T-helper 9 cell (primary cell): ENCODE data around the gene DAAM1.

Experiments
- DNase-seq: peaks from one replicate; pipeline ENCODE4 v3.0.0-alpha.2; 2020

The DAAM1 gene

DNA sequence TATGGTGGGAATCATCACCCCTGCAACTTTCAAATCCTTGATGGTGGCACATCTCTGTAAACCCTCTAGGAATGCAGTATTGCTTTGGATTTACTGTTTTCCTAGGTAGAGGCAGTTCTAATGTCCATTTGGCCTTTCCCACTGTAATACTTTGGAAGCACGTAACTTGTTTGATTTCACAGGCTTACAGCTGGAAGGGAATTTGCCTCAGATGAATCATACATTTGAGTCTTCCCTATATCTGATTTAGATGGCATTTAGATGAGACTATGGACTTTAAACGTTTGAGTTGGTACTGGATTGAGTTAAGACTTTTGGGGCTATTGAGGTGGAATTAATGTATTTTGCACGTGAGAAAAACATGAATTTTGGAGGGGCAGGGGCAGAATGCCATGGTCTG, 35.9 kb downstream of the DAAM1 start:
- no peak for DNase-seq

DNA sequence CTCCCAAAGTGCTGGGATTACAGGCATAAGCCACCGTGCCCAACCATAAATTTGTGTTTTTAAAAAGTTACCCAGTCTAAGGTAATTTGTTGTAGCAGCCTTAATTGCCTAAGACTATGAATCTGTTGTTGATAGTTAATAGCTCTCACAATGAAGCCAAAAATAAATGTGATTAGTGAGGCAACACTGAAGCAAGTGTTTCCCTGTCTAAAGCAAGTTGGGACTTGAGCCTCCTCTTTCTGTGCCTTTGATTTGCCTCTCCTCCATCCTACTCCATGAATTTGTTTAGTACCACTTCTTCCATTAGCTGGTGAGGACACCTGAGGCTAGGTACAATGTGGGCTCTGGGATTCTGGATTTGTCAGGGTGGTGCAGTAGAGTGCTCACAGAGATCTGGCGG, 36.8 kb downstream of the DAAM1 start:
- DNase-seq, result no peak

DNA sequence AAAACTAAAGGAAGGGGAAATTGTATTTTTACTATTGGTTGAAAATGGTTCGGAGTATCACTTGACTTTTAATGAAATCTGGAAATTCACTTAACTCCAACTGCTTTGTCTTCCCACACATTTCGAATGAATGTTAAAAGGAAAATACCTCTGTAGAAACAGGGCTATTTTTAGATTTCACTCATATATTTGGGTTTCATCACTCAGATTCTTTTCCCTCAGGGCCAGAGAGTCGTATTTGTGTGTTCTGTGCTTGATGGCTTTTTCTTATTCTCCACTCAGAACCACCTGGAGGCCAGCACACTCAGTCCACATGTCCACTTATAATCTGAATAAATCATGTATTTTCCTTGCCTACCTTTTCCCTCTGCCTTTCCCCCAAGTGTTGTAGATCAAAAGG, 40.0 kb downstream of the DAAM1 start:
- no peak for DNase-seq

DNA sequence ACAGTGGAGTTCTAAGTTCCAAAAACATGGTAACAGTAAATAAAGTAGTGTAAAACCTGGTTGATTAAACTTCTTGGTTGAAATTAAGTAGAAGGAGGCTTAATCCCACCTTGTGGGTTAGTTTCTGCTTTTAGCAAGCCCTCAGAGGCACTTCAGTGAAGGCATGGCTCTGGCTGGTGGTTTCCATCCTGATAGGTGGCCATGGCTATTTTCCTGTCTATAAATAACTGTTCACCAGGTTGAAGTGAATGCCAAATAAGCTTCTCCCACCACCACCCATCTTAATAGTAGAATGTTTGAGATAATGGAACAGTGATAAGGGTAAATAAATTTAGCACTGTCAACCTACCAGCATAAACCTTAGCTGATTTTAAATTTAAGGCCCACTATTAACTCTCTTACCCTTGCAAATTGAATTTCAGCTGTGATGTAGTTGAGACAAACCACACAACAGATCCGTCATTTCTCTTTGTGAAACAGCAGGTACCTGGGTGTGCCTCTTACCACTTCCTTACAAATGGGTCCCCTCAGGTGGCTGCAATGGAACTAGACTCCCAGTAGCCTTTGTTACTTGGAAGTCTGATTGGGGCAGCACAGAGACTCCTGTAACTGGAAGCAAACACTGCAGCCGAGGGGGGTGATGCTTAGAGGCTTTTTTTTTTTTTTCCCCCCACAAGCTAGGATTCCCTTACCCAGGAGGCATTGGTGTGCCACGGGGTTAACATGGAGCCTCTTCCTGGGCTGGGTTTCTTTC, 41.4 kb downstream of the DAAM1 start:
- no peak for DNase-seq

DNA sequence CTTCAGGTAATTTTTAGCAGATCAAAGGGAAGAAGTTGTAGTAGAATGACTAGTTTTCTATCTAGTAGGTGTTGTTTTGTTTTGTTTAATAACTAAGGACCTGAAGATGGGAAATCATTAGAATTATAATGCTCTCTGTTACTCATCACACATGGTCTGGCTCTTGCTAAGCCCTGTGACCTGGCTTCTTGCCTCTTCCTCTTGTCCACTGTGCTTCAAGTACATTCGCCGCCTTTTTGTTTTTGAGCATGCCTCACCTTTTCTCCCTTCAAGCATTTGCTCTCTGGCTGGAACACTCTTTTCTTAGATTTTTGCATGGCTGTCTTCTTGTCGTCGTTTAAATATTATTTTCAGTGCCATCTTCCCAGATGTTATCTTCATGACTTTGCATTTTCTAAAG, 47.7 kb downstream of the DAAM1 start:
- DNase-seq, result no peak

DNA sequence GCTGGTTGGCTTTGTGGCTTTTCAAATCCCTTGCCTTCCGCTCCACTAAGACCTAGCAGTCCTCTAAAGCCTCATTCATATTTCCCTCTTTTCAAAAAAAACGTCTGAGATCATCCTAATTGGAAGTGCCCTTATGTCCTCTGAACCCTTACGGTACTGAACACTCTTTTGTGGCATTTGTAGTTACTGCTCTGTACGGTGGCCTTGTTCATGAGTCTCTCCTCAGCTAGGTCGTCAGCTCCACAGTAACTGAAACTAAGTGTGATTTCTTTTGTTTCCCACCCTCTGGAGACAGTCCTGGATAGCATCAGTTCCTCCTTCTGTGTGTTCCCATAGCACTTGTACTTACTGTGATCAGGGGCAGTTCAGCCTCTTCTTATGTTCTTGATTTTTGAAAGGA, 49.7 kb downstream of the DAAM1 start:
- no peak for DNase-seq

DNA sequence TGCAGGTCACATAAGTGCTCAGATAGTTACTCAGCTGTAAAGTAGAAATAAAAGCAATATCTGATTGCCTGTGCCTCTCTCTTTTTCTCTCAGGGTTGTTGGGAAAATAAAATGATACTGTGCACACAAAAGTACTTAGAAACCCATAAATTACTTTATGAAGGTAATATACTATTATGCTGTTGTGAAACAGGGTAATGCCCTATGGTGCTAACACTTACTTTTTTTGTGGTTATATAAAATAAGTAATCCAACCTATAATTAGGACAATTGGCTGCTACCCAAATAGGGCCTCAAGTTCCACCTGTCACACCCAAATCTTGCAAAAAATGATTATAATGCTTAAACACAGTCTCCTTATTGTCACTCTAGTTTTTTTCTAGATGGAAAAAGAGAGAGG, 50.6 kb downstream of the DAAM1 start:
- no peak for DNase-seq

DNA sequence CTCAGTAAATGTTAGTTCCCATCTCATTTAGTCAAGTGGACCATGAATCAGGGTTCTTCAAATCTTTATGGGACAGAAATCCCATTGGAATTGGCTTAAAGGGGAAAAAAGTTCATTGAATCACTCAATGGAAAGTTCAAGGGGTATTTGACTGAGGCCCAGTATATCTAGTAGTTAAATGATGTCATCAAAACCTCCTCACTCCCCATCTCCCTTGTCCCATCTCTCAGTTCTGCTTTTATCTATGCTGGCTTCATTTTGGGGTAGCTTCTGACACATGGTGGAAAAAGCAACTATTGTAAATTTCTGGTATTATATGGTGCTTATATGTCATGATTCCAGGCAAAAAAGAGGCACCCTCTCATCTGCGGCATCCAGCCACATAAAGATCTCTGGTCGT, 51.9 kb downstream of the DAAM1 start:
- DNase-seq, result no peak

DNA sequence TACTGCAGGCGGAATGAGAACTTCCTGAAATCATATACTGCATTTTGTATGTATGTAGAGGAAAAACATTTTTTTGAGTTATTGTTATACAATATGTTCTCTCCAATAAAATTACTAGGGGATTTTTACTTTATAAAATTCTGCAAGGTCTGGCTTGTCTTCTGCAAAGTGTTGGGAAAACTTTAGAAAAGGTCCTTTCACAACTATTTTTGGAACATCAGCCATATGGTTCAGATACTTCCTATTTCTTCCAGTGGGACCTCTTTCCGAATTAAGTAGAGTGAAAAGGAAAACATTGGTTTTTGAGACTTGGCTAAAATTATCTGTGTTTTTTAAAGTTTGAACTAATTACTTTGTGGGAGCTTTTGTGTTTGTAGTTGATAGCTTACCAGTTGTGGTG, 52.7 kb downstream of the DAAM1 start:
- DNase-seq, result no peak

DNA sequence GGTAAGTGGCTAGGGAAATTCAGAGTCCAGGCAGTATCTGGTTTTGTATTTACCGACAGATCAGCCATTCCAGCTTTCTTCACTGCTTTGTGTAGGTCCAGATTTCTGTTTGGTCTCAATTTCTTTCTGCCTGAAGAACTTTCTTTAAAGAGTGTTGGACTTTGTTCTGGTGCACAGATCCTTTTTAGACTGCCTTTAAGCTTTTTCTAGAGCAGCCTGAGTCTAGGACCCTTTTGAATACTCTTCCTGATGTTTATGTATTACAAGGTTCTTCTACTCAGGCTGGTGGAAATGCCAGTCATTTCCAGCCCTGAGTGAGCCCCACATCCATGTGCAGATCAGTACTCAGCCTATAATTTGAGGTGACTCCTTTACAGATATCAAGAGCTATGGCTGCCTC, 54.7 kb downstream of the DAAM1 start:
- no peak for DNase-seq

DNA sequence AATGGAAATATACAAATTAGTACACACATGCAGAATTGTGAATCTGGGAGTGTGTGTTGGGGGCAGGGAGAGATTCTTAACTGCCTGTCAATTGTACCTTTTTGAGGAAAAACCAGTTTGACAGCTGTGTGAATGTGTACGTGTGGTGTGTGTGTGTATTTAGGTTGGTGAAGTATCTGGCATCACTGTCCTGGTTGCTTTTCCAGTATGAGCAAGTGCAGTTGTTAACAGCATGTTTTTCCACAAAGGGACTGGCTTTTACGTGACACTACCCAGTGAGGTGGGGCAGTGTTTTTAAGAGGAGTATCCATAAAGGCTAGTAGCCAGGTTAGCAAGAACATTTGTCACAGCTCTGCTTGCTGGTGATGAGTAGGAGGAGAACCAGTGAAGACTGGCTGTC, 56.1 kb downstream of the DAAM1 start:
- DNase-seq, result no peak

DNA sequence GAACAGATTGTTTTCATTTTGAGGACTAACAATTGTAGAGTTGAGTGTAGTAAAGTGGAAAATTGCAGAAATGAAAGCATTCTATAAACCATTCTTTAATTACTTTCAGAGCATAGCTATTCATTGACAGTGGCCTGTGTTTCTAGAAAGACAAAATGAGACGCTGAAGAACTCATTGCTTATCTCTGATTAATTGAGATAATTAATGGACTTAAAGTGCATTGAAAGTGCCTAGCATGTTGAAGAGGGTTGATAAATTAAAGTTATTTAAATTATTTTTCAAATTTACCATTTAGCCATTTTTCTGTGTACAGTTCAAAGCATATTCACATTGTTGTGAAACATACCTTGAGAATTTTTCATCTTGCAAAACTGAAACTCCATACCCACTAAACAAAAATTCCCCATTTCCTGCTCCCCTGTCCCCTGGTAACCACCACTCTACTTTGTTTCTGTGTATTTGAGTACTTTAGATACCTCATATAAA, 57.4 kb downstream of the DAAM1 start:
- no peak for DNase-seq

DNA sequence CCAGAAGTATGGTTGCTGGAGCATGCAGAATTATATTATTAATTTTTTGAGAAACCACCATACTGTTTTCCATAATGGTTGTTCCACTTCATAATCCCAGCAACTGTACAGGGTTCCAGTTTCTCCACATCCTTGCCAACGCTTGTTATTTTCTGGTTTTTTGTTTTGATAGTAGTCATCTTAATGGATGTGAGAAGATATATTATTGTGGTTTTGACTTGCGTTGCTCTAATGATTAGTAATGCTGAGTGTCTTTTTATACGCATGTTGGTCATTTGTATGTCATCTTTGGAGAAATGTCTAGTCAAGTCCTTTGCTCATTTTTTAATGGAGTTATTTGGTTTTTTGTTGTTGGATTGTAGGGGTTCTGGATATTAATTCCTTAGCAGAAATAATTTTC, 58.1 kb downstream of the DAAM1 start:
- DNase-seq, result no peak

DNA sequence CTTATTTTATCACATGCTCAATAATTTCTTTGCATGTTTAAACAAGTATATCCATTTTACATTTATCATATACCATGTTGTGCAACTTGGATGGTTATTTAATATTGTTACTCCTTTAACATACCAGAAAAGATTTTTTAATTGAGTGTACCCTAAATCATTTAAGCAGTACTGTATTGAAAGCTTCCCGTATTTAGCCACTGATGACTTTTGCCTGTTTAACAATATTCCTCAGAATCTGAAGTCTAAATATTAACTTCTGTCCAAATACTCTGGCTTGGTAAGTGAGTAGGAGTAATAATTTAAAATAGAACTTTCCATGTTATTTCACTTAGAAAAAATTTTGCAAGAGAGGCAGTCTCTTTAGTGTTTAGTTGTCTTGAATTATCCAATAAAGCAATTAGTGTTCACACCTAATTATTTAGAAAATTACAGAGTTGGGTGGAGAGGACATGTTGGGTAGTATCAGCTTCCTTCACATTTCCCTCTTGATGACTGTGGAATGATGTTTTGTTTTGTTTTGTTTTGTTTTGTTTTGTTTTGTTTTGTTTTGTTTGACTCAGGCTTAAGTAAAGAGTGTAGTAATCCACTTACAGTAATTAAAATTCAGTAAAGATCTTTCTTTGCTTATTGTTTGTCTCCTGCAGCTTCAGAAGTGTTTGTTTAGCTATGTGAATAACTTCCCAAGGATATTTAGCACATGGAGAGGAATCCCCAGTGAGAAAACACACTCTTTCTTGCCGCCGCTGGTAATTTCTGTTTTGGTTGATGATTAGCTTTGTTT, 59.5 kb downstream of the DAAM1 start:
- DNase-seq, result no peak

DNA sequence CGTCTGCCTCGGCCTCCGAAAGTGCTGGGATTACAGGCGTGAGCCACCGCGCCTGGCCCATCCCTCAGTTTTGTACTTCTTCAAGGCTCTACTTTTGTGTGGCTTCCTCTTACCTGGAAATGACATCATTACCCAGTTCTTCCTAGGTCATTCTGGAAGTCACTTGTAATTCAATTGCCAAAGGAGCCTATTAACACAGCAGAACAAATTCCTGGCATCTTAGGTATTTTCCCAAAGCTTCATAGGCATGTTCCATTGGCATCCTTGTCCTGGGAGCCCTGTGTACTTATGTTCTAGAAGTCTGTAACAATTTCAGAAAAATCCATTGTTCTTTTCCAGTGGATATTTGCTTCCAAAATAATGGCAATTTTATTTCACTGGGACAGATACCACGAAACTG, 60.6 kb downstream of the DAAM1 start:
- no peak for DNase-seq

DNA sequence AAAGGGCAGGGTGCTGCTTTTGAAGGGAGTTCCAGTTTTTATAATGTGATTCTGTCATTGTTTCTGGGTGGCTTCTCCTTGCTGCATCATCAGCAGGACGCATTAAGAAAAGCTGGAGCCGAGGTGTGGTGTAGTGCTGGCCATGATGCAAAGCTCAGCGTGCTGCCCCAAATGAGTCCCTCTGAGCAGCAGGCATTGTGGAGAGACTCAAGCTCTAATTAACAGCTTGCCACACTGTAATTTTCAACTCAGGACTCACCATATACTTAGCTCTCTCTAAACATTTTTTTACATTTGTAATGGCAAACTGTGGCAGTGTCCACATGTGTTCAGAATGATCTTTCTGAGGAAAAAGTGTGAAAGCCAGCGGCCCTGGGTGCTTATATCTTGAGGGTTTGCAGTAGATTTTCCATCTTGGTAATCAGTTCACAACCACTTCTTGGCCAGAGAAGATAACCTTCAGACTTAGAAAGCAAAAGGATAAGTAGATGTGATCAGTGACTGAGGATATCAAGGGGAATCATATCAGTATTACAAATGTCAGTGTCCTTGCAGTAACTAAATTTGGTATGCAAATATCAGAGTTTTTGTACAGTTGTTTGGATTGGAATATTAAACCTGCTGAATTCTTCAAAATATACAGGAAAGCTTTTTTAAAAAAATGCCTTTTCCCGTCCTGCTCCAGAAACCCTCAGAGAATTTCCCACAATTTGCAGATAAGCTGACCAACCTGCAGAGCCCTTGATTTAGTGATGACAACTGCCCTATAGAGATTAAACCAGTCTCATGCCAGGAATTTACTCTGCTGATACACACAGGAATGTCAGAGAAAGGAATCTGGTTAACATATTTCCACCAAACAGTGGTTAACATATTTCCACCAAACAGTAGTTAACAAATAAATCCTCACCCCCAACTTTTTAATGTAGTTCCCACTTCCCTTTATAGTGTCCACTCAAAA, 63.6 kb downstream of the DAAM1 start:
- DNase-seq, result no peak

DNA sequence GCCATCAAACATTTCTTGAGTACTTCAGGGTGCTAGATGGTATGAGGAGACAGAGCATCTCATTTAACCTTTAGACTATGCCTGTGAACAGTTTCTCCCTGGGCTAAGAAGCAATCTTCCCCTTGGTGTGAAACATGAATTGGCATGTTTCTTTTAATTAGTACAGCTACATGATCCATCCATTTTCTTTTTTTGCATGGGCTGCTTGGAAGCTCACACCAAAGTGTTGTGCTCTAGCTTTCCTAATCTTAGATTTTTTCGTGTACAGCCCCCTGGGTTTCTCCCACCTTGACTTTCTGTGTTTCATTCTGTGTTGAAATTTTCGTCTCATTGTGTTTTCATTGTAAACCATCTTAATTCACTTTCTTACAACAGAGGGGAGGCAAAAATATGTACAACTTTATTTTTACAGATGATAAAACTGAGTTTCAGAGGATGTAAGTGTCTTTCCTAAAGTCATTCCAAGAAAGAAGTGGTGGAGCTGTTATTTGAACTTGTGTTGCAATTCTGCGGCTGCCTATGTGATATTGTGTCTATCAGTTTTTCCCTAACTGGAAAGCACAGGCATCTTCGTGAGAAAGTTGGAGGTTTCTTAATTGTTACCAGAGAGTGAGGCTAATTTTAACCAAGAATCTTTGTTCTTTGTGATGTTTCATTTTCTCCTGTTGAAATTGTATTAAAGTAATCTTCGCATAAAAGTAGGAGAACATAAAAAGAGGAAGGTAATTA, 64.5 kb downstream of the DAAM1 start:
- DNase-seq, result no peak

DNA sequence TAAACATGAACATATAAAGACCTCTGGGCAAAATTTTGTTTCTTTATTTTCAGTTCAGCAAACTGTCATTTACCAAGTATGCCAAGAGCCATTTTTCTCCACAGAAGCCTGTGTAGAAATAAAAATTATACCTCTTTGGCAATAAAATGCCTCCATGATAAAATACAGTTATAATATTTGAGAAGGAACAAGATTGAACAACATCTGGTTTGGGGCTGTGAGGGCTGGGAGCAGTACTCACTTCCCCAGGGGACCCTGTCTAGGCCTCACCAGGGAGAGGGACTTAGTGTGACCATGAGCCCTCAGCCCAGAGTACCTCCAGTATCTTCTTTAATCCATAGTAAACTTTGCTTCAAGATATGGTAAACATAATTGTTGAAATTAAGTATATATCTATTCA, 65.1 kb downstream of the DAAM1 start:
- no peak for DNase-seq

DNA sequence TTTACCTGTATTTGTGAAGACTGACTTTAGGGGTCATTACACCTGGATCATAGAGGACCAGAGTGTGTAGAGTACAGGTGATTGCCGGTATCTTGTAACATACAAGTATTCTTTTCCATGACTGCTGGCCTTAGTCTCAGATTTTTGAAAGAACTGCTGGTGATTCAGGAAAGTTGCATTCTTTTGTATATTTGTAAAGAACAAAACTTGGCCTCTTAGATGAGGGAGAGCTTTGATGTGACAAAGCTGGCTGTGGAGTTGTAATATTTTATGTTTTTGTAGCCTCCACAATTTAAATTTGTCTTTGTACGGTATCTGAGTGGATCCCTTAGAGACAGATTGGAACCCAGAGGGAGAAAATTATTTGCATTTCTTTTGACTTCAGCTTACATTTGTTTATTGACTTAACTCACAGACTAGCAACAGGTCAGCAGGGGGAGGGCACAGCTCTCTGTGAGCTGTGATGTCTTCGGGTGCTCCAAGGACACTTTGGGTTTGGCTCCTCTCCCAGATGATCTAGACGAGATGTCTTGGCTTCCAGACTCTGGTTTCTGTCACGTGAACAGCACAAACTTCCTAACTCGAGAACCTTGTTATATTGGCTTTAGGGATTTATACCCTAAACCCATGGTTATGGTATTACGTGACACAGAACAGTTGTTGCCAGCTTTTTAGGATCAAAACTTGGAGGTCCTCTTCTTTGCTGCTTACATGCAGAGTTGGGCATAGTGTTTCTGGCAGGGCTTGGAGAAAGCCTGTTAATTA, 65.9 kb downstream of the DAAM1 start:
- no peak for DNase-seq

DNA sequence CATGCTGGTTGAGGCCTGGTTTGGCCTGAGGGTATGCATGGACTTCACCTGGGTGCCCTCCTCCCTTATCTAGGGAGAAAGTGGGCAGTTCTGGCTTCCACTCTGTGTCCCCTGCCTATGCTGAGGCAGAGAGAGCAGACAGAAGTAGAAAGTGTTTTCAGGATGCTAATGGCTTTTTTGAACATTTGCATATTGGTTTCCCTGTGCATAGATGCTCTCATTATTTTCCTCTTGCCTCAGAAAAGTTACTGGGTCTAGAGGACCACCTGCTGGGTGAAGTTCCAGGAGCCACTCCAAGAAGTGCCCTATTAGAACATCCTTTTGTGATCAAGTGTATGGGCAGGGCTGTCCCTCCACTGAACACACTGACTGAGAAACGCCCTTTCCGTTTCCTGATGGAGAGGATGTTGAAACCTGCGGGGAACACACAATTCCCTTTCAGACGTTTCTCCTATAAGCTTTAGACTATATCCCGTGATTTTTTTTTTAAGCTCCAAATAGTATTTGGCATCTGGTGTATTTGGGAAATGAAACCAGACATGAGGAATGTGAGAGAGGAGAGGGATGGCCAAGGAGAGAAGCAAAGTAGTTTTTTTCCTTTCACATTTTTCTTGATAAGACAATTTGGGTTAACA, 66.6 kb downstream of the DAAM1 start:
- no peak for DNase-seq

DNA sequence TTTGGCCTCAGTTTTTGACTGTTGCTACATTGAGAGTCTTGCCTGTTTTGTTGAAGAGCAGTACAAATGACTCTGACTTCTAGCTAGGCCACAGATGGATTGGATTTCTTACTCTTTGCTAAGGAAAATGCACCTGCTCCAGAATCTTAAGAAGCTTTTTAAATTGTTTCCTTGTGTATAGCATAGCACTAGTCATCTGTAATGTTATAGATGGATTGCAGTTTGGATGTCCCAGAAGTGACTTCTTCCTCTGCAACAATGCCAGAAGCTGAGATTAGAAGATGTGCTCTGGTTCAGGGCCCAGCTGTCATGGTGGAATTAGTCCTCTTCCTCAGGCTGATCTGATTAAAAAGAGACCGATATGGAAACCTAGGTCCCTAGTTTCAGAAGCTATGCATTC, 67.9 kb downstream of the DAAM1 start:
- no peak for DNase-seq
